22Rv1 (cell line): ENCODE data around the gene ZNF500.

ENCODE experiments used
- ZFX ChIP-seq: fragments of 450-650 bp; IDR thresholded peaks from 2 replicates; pipeline ENCODE4 v1.6.1; 2017; ENCODE audit warnings: antibody characterized with exemption, borderline replicate concordance
- TF ChIP-seq, protein P1 (sequence below): fragments of 450-650 bp; IDR thresholded peaks from 2 replicates; pipeline ENCODE4 v1.5.1; 2017; ENCODE audit warnings: mild to moderate bottlenecking

GRCh38 chr16:4714996-4715395 lies 52.0 kb downstream of the ZNF500 start:
- TF ChIP-seq, protein P1, sequence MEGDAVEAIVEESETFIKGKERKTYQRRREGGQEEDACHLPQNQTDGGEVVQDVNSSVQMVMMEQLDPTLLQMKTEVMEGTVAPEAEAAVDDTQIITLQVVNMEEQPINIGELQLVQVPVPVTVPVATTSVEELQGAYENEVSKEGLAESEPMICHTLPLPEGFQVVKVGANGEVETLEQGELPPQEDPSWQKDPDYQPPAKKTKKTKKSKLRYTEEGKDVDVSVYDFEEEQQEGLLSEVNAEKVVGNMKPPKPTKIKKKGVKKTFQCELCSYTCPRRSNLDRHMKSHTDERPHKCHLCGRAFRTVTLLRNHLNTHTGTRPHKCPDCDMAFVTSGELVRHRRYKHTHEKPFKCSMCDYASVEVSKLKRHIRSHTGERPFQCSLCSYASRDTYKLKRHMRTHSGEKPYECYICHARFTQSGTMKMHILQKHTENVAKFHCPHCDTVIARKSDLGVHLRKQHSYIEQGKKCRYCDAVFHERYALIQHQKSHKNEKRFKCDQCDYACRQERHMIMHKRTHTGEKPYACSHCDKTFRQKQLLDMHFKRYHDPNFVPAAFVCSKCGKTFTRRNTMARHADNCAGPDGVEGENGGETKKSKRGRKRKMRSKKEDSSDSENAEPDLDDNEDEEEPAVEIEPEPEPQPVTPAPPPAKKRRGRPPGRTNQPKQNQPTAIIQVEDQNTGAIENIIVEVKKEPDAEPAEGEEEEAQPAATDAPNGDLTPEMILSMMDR, result no peak
- no peak for TF ChIP-seq ZFX
